CD14-positive monocyte (primary cell): ENCODE data around the gene MDN1. TPM values are rescaled to one million over a fixed set of nuclear protein-coding genes. Genes with fewer than 3 reads are reported as not detected.

ENCODE experiments used
- DNase-seq, 3 donors: peaks; one replicate each; pipeline ENCODE4 v3.0.0-alpha.2; 2011 to 2022
- H2AFZ ChIP-seq: 2 replicates; pipeline ENCODE4 v1.6.0; 2012; ENCODE audit warnings: mild to moderate bottlenecking, low read depth, low read length, inconsistent platforms; ENCODE audit not compliant: insufficient read depth, poor library complexity, severe bottlenecking
- H3K27ac ChIP-seq, 2 donors: 1 replicate in 1 of 2; 2 replicates in 1 of 2; pipeline ENCODE4 v1.5.1; 2012 to 2013; ENCODE audit warnings: low read length in 2 of 2, control low read depth in 1 of 2, inconsistent platforms in 1 of 2, low read depth in 1 of 2, mild to moderate bottlenecking in 1 of 2
- H3K27me3 ChIP-seq, 2 donors: one replicate each; pipeline versions ENCODE4 v1.6.0 to v1.6.1; 2011 to 2013; ENCODE audit warnings: low read length in 2 of 2; ENCODE audit not compliant: control insufficient read depth in 2 of 2, insufficient read depth in 2 of 2
- H3K36me3 ChIP-seq, 2 donors: replicated peaks in 1 of 2; 1 replicate in 1 of 2; 2 replicates in 1 of 2; pipeline versions ENCODE4 v1.5.1 to v1.6.1; 2012 to 2013; ENCODE audit warnings: low read length in 2 of 2, control low read depth in 1 of 2, inconsistent platforms in 1 of 2, mild to moderate bottlenecking in 1 of 2; ENCODE audit not compliant: insufficient read depth in 2 of 2, control insufficient read depth in 1 of 2
- H3K4me1 ChIP-seq, 2 donors: 1 replicate in 1 of 2; 2 replicates in 1 of 2; pipeline versions ENCODE4 v1.5.1 to v1.6.1; 2012 to 2013; ENCODE audit warnings: low read length in 2 of 2, control low read depth in 1 of 2, inconsistent platforms in 1 of 2, mild to moderate bottlenecking in 1 of 2, moderate library complexity in 1 of 2; ENCODE audit not compliant: insufficient read depth in 2 of 2, control insufficient read depth in 1 of 2
- H3K4me2 ChIP-seq: replicated peaks from 2 replicates; pipeline ENCODE3; 2012; ENCODE audit warnings: low read length, moderate library complexity, mild to moderate bottlenecking; ENCODE audit not compliant: poor library complexity, severe bottlenecking; ENCODE audit errors: extremely low read depth
- H3K4me3 ChIP-seq, 3 experiments: fragments of 200-600 bp in 1 of 3; sonication (generic) in 1 of 3; replicated peaks in 1 of 3; 1 replicate in 2 of 3; 2 replicates in 1 of 3; pipeline ENCODE4 v1.5.1; 2011 to 2013; ENCODE audit warnings: low read length in 3 of 3, mild to moderate bottlenecking in 3 of 3, control low read depth in 2 of 3, low read depth in 2 of 3, inconsistent platforms in 1 of 3, moderate library complexity in 1 of 3
- H3K79me2 ChIP-seq: 2 replicates; pipeline ENCODE4 v1.6.0; 2012; ENCODE audit warnings: mild to moderate bottlenecking, control low read depth, inconsistent platforms, low read length, moderate library complexity; ENCODE audit not compliant: insufficient read depth
- H3K9ac ChIP-seq: 2 replicates; pipeline ENCODE4 v1.6.0; 2017; ENCODE audit warnings: low read length, mild to moderate bottlenecking; ENCODE audit not compliant: insufficient read depth, poor library complexity, severe bottlenecking
- H3K9me3 ChIP-seq, 2 donors: replicated peaks in 1 of 2; 1 replicate in 1 of 2; 2 replicates in 1 of 2; pipeline versions ENCODE4 v1.5.1 to v1.6.1; 2012 to 2013; ENCODE audit warnings: low read length in 2 of 2, control low read depth in 1 of 2; ENCODE audit not compliant: control insufficient read depth in 1 of 2, insufficient read depth in 1 of 2
- H4K20me1 ChIP-seq: 2 replicates; pipeline ENCODE4 v1.6.0; 2012; ENCODE audit warnings: mild to moderate bottlenecking, low read length, control low read depth, moderate library complexity; ENCODE audit not compliant: insufficient read depth
- H3K27ac Mint-ChIP-seq, 7 donors: one replicate each; pipeline ENCODE4 v1.8.0; 2020; ENCODE audit warnings: mild to moderate bottlenecking in 7 of 7, mixed read lengths in 7 of 7, moderate library complexity in 6 of 7, inconsistent platforms in 2 of 7
- H3K27me3 Mint-ChIP-seq, 3 donors: one replicate each; pipeline ENCODE4 v1.8.0; 2021 to 2022; ENCODE audit warnings: low read depth in 3 of 3, mild to moderate bottlenecking in 3 of 3, mixed read lengths in 3 of 3, moderate library complexity in 3 of 3, inconsistent platforms in 1 of 3
- H3K36me3 Mint-ChIP-seq, 2 donors: one replicate each; pipeline ENCODE4 v1.8.0; 2020; ENCODE audit warnings: mixed read lengths in 2 of 2, inconsistent platforms in 1 of 2, mild to moderate bottlenecking in 1 of 2
- H3K4me1 Mint-ChIP-seq: one replicate; pipeline ENCODE4 v1.8.0; 2020; ENCODE audit warnings: mild to moderate bottlenecking, mixed read lengths
- H3K4me3 Mint-ChIP-seq, 2 donors: one replicate each; pipeline ENCODE4 v1.8.0; 2020; ENCODE audit warnings: mild to moderate bottlenecking in 2 of 2, mixed read lengths in 2 of 2, moderate library complexity in 1 of 2
- H3K9me3 Mint-ChIP-seq, 7 donors: one replicate each; pipeline ENCODE4 v1.8.0; 2020 to 2022; ENCODE audit warnings: mixed read lengths in 7 of 7, mild to moderate bottlenecking in 6 of 7, moderate library complexity in 6 of 7, inconsistent platforms in 2 of 7
- WGBS: methylation state at CpG from one replicate; pipeline ENCODE4 v1.1.5; 2013; ENCODE audit warnings: missing lambda C conversion rate; ENCODE audit not compliant: insufficient coverage; 5-methylcytosine and 5-hydroxymethylcytosine counted together
- intact Hi-C, 2 donors: fragments of 100-400 bp; cut with micrococcal nuclease; formaldehyde crosslinking; loops; one replicate each; pipeline versions ENCODE4 v1.15.0 to v1.15.1; 2023
- polyA plus RNA-seq, 3 donors: library from polyadenylated mRNA; depleted of rRNA in 1 of 3; unstranded in 2 of 3; stranded (reverse) in 1 of 3; fragments of 300-500 nt in 2 of 3; fragments of >200 nt in 1 of 3; fragmentation: Illumina TruSeq in 2 of 3; gene quantifications; 1 replicate in 2 of 3; 2 replicates in 1 of 3; pipeline ENCODE4 v1.2.3, GENCODE V29; 2012 to 2021
- TF ChIP-seq, protein P1 (sequence below): fragments of 200-600 bp; IDR thresholded peaks from one replicate; pipeline ENCODE4 v1.8.0; 2022; ENCODE audit warnings: antibody characterized with exemption, mild to moderate bottlenecking

The MDN1 gene
- polyA plus RNA-seq, 3 donors: 0.61 to 6.6 (median 1.8) TPM

DNA sequence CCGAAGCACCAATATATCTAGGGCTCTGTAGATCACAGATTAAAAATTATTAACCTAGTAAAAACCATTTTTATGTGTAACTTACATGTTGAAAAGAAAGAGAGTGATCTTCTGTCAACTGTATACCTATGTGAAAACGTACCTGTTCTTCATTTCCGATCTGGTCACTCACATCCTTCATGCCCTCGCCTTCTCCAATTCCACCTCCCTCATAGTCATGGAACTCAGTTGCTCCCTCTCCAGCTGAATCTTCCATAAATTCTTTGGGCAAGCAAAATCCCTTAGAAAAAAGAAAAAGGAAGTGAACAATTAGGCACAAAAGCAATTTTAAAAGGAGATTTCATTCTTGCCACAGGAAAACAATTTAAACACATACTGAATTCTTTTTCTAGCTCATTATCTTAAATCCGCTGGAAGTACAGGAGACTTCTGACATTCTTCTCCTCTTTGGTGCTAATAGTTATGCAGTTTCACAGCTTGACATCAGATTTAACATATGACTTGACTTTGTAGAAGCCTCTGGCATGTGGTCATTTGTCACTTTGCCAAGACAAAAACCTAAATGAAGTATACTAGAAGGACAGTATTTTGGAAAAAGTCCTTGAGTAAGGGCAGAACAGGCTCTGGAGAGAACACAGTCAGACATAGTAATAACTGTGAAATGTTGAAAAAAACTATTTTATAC lies 151.6 kb downstream of the MDN1 start:
- no peaks in the 10 kb centered on the region for H3K9me3 ChIP-seq
- no peaks in the 10 kb centered on the region for H3K4me1 ChIP-seq
- no peaks in the 10 kb centered on the region for H3K27me3 ChIP-seq
- DNase-seq: no peak
- no peak overlapping the region for H2AFZ ChIP-seq
- Mint-ChIP-seq H3K4me1 (no peaks in the 10 kb centered on the region), H3K4me3 (no peak overlapping the region), H3K27me3 (peaks cover 0 to 3% (median 1%) of the 10 kb centered on the region in 3 donors), H3K36me3 (peaks cover 54 to 61% of the 10 kb centered on the region in 2 donors), H3K27ac (no peak overlapping the region), H3K9me3 (no peaks in the 10 kb centered on the region)
- no peaks in the 10 kb centered on the region for H3K79me2 ChIP-seq
- H4K20me1 ChIP-seq: no peaks in the 10 kb centered on the region
- TF ChIP-seq, protein P1, sequence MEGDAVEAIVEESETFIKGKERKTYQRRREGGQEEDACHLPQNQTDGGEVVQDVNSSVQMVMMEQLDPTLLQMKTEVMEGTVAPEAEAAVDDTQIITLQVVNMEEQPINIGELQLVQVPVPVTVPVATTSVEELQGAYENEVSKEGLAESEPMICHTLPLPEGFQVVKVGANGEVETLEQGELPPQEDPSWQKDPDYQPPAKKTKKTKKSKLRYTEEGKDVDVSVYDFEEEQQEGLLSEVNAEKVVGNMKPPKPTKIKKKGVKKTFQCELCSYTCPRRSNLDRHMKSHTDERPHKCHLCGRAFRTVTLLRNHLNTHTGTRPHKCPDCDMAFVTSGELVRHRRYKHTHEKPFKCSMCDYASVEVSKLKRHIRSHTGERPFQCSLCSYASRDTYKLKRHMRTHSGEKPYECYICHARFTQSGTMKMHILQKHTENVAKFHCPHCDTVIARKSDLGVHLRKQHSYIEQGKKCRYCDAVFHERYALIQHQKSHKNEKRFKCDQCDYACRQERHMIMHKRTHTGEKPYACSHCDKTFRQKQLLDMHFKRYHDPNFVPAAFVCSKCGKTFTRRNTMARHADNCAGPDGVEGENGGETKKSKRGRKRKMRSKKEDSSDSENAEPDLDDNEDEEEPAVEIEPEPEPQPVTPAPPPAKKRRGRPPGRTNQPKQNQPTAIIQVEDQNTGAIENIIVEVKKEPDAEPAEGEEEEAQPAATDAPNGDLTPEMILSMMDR: no peak
- H3K27ac ChIP-seq: no peak overlapping the region
- H3K36me3 ChIP-seq: peaks cover 60 to 87% of the 10 kb centered on the region in 2 donors
- no CpG with 5 or more reads among the region's 5 CpGs for WGBS
- intact Hi-C loops: no loop called here
- H3K9ac ChIP-seq: no peak overlapping the region
- no peak overlapping the region for H3K4me2 ChIP-seq
- no peak overlapping the region for H3K4me3 ChIP-seq

DNA sequence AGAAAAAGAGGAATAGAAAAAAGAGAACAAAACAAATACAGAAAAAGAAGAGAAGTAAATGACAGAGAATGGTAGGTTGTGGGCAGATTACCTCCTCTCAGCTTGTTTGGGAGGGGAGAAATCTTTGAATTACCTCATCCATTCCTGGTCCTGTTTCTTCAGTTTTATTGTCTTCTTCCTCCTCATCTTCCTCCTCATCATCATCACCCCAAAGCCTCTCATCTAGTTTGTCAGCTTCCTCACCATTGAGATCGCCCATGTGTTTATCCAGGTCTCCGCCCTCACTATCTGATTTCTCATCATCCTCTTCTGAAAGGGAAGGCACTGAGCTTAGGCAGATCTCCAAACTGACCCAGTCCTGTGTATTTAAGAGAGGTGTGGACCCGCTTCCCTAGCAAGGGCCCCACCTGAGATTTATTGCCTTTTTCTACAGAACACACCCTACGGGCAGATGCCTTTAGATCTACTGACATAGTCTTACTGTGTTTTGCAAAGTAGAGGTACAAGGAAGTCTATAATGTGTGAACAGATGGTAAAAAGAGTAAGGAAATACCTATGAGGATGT lies 156.9 kb downstream of the MDN1 start:
- Histone ChIP-seq H3K79me2 (no peaks in the 10 kb centered on the region), H4K20me1 (no peaks in the 10 kb centered on the region), H3K4me3 (no peak overlapping the region), H3K4me2 (no peak overlapping the region), H3K9ac (no peak overlapping the region), H3K27ac (no peak overlapping the region), H2AFZ (no peak overlapping the region), H3K36me3 (peaks cover 56 to 88% of the 10 kb centered on the region in 2 donors), H3K27me3 (no peaks in the 10 kb centered on the region), H3K9me3 (no peaks in the 10 kb centered on the region), H3K4me1 (no peaks in the 10 kb centered on the region)
- no peak for DNase-seq
- Mint-ChIP-seq H3K4me3 (no peak overlapping the region), H3K36me3 (peaks cover 68 to 70% of the 10 kb centered on the region in 2 donors), H3K9me3 (no peaks in the 10 kb centered on the region), H3K27me3 (peaks cover 0 to 5% (median 0%) of the 10 kb centered on the region in 3 donors), H3K4me1 (no peaks in the 10 kb centered on the region), H3K27ac (no peak overlapping the region)
- no CpG with 5 or more reads among the region's 4 CpGs for WGBS
- TF ChIP-seq, protein P1: no peak
- intact Hi-C loops: no loop called here
